Hepatocyte (in vitro differentiated cells): Measurements from ENCODE around the gene CRACR2B.

Experiments
- CTCF ChIP-seq: fragments of 200-600 bp; sonication (generic); IDR thresholded peaks from 2 replicates; pipeline ENCODE4 v1.5.1; 2016; ENCODE audit warnings: antibody characterized with exemption, mild to moderate bottlenecking; ENCODE audit not compliant: poor library complexity
- EZH2 ChIP-seq: fragments of 200-600 bp; sonication (generic); IDR thresholded peaks from 2 replicates; pipeline ENCODE4 v1.6.1; 2016; ENCODE audit warnings: antibody characterized with exemption, mild to moderate bottlenecking, borderline replicate concordance

GRCh38 chr11:875203-875602, 47.5 kb downstream of the CRACR2B start:
- TF ChIP-seq CTCF, result no peak
- TF ChIP-seq EZH2, result no peak
